HG02763 (cell line): ENCODE data around the gene IL12RB1.
A peak's percentile ranks its signal among the peaks of the same experiment; 100 is the strongest.

Experiments used
- ATAC-seq: cut with Tn5 transposase; IDR thresholded peaks from one replicate; pipeline ENCODE4 v1.9.1; 2021; ENCODE audit warnings: mild to moderate bottlenecking, moderate library complexity; ENCODE audit not compliant: unreplicated experiment

The IL12RB1 gene

DNA sequence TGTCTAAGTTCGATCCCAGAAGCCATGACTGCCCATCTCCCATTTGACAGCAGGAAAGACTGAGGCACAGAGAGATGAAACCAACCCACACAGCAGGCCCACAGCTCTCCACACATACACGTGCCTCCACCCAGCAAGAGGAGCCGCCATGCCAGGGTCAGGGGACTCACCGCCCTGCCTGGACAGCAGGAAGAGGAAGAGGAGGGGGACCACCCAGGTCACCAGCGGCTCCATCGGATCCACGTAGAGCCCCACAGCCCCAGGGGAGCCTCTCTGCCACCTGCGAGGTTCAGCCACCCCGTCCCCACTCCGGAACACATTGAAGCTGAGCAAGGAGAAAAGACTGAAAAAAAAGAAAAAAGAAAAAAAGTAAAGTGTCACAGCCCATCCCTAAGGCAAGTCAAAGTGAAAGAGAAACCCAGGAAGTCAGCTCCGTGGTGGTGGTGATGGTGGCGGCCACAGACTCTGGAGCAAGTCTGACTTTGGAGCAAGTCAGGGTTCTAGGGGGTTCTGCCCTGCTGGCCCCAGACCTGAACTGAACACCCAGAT is at the start of gene IL12RB1:
Gene IL12RB1 (minus strand): TSS at position 345 of the 549 bp plus-strand sequence. CDS start 111 bp downstream, at position 234.
- ATAC-seq: no peak

DNA sequence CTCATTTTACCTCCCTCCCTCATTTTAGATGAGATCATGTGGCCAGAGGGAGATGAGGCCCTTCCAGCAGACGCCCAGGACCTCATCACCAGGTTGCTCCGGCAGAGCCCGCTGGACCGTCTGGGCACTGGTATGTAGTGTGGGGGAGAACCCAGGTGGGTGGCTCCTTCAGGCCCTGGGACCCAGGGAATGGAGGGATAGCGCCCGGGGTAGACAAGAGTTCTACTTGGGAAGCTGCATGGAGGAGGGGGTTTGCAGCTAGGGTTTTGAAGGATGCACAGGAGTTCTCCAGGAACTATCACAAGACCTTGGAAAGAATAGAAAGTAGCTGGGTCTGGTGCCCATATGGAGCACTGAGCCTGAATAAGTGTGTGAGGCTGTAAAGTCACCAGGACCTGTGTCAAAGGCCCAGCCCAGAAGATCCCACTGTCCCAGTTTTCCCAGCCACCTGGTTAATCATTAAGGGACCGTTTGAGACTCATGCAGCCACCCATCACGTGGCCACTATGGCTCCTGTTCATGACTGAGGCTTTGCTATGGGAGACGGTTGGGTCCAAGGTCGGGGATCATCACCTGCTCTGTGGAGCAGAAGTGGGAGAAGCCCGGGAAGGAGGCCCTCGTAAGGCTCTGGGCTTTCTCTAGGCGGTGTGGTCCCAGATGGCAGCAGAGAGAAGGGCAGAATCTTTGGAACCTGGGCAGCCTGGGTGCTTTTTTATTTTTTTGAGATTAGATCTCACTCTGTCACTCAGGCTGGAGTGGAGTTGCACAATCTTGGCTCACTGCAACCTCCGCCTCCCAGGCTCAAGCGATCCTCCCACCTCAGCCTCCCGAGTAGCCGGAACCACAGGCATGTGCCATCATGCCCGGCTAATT is 49.2 kb upstream of the IL12RB1 start:
- ATAC-seq: no peak

- ATAC-seq: no peak
Measured at GRCh38 chr19:18131841-18132596, 45.3 kb upstream of the IL12RB1 start.

- ATAC-seq: no peak
Measured at GRCh38 chr19:18130523-18131242, 43.9 kb upstream of the IL12RB1 start.

GRCh38 chr19:18128805-18129204 is 42.1 kb upstream of the IL12RB1 start:
- ATAC-seq: no peak

DNA sequence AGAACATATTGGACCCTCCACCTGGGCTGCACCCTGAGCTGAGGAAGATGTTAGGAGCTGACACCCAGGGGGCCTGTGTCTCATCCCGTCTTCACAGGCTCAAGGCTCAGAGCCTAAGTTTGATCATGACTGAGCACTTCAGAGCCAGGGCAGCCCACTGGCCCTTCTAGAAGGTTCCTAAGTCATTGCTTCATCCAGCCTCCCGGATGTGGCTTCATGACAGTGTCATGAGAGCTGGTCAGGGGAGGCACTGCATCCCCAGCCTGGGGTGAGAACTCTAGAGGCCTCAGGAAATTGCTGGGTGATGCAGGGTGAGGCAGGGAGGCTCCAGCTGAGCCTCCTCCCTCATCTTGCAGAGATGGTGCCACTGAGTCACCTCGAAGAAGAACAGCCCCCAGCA is 41.3 kb upstream of the IL12RB1 start:
- no peak for ATAC-seq

GRCh38 chr19:18126097-18126496 is 39.4 kb upstream of the IL12RB1 start:
- ATAC-seq: no peak

DNA sequence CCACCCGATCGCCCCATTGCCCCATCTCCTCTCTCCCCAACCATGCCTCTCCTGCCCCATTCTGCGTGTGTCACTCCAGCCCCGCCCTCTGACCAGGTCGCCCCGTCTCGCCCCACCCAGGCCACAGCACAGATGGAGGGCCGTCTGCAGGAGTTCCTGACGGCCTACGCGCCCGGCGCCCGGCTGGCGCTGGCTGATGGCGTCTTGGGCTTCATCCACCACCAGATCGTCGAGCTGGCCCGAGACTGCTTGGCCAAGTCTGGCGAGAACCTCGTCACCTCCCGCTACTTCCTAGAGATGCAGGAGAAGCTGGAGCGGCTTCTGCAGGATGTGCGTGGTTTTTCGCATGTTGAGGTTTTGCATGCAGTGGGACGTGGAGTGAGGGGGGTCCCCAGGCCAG is 37.1 kb upstream of the IL12RB1 start:
- no peak for ATAC-seq

DNA sequence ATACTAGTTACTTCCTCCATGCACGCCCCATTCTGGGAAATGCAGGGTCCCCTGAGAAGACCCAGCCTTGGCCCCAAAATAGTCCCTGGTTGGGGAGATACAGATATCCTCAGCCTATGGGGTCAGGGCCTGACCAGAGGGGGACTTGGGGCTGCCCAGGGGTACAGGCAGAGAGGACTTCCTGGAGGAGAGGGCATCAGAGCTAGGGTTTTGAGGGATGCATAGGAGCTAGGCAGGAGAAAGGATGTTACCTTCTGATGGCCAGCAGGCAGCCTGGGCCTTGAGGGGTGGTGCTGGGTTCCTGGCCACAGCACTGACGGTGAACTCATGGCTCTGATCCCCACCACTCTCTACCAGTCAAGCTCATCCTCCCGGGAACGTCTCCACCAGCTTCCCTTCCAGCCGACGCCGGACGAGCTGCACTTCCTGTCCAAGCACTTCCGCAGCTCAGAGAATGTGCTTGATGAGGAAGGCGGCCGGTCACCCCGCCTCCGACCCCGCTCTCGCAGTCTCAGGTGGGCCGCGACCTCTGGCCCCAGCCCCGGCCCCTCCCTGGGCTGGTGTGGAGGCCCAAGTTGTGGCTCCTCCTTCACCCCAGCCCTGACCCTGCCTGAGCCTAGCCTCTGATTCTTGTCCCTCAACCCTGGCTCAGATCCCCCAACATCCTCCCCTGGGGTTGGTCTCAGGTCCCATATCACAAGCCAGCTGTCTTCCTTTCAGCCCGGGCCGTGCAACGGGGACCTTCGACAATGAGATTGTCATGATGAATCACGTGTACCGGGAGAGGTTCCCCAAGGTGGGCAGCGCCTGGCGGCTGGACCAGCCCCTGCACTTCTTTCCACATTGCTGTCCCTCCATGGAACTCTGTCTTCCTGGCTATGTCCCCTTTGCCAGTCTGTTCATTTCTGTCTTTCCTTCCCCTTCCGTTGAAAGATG is 36.4 kb upstream of the IL12RB1 start:
- ATAC-seq: no peak

GRCh38 chr19:18122424-18122823 is 35.7 kb upstream of the IL12RB1 start:
- no peak for ATAC-seq

DNA sequence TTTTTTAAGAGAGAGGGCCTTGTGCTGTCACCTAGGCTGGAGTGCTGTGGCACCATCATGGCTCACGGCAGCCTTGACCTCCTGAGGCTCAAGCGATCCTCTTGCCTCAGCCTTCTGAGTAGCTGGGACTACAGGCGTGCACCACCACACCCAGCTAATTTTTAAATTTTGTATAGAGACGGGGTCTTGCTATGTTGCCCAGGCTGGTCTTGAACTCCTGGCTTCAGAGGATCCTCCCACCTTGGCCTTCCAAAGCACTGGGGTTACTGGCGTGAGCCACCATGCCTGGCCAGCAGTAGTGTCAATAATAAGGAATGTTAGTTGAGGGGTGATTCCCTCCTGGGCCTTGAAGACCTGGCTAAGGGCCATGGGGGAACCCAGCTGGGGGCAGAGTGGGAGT is 34.4 kb upstream of the IL12RB1 start:
- ATAC-seq: no peak

GRCh38 chr19:18120127-18120526 is 33.4 kb upstream of the IL12RB1 start:
- ATAC-seq: no peak

DNA sequence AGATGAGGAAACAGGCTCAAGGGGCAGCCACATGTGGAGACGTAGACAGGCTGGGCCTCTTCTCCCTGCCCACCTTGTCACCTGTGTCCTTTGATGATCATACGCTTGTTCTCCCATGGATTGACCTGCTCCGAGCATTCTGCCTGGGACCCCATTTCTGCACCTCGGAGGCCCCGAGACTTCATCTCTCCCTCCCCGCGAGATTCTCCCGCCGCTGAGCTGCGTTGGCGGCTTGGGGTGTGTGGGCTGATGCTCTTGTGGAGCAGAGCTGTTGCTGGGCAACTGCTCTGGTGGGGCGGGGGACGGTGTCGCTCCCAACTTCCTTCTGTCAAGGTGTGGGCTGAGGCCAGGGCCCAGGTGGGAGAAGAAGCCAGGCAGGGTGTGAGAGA is 33.0 kb upstream of the IL12RB1 start:
- no peak for ATAC-seq

GRCh38 chr19:18119013-18119716 is 32.4 kb upstream of the IL12RB1 start:
- no peak for ATAC-seq

- no peak for ATAC-seq
Measured at GRCh38 chr19:18118420-18119012, 31.8 kb upstream of the IL12RB1 start.

DNA sequence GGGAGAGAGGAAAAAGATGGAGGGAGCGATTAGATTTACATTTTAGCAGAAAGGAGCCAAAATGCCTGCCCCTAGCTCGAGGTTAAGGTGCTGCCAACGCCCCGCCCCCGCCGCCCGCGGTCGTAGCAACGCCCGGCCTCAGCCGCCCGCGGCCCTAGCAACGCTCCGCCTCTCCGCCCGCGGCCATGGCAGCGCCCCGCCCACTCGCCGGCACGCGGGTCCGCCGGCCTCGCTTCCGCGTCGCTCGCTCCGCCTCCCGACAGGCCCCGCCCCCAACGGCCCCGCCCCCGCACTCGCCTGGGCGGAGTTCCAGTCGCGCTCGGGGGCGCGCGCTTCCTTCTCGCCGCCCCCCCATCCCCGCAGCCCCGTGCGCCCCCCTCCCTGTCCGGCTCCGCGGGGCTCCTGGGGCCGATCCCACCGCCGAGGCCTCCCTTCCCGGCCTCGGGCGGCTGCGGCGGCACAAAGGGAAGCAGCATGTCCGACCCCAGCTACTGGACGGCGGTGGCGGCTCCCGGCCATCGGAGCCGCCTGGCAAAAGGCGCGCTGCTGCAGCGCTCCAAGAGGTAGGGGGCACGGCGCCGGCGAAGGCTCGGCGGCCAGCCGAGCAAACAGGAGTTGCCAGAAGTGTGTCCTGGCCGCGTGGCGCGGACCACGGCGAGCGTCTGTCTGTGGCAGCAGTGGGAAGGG is 31.1 kb upstream of the IL12RB1 start:
- ATAC-seq: peak; percentile 84

GRCh38 chr19:18117364-18117691 is 30.6 kb upstream of the IL12RB1 start:
- no peak for ATAC-seq

DNA sequence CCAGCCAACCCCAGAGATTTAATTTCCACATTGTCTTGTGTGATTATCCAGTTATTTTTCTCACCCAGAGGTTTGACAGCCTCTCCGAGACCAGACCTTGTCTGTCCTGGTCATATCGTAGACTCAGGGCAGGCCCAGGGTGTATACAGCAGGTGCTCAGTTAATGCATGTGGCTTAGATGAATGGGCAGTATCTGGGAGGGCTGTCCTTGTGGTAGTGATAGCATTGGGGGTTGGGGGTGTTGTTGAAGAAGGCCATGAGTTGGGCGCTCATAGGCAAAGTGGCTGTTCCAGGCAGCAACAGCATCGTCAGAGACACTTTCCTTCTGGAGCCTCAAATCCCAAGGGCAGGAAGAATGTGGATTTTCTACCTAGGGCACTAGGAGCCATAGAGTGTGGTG is 27.7 kb upstream of the IL12RB1 start:
- ATAC-seq: no peak

DNA sequence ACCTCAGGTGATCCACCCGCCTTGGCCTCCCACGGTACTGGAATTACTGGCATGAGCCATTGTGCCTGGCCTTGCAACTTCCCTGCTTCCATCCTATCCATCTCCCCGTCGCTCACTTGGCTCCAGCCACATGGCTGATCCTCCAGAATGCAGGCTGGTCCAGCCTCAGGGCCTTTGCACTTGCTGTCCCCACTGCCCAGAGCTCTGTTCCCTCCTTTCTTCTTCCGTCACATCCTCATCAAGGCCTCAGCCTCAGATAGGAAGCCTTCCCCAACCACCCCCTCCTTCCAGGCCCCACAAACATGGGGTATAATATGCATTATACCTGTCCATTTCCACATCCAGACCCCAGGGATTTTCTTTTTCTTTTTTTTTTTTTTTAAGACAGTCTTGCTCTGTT is 27.1 kb upstream of the IL12RB1 start:
- no peak for ATAC-seq
